GM19463 (cell line): ENCODE measurements around the gene RASAL2.

ENCODE experiments used
- ATAC-seq: cut with Tn5 transposase; IDR thresholded peaks from one replicate; pipeline ENCODE4 v1.9.1; 2021; ENCODE audit warnings: mild to moderate bottlenecking, moderate library complexity; ENCODE audit not compliant: unreplicated experiment

The RASAL2 gene

DNA sequence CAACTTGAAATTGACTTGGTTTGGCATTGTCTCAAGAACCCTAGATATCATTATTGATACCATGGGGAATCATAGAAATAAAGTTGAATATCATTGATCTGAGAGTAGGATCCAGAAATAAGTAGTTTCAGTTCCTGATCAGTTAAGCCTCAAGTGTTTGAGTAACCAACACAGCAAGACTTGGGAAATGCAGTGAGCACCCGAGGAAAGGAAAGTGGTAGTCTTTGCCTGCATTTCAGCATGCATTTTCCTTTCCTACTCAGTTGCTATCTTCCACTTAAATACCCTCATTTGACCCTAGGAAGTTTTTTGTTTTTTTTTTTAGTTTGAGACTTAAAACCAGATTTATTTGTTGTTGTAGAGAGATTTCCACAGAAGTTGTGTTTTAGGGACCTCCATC, 383.9 kb downstream of the RASAL2 start:
- no peak for ATAC-seq

DNA sequence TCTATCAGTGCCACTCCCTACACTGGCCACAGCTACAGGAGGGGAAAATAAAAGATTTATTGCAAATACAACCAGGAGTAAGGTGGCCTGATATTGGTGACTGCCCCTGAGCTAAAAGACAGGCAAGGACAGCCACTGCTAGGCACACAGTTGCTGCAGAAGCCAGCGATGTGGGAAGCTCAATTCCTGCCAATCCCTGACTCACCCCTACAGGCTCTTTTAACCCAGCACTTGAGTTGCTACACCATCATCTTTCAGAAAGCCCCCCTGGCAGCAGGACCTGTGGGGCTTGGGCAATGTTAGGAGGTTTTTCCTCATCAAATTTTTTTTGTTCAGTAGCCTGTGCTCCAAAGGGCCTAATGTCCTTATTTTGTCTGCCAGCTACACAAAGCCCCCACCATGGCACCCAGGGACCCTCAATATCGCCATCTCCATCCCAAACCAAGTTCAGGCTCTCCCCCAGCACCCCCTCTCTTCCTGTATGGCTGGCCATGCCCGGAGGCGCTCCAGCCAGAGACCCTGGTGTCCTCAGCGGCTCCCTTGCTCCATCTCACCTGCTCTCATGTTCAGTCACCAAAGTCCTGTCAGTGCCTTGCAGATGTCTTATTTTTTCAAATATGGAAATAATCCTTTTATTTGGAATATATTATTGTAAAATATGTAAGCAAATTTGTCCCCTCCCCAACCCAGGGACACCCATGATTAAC, 389.5 kb downstream of the RASAL2 start:
- no peak for ATAC-seq

DNA sequence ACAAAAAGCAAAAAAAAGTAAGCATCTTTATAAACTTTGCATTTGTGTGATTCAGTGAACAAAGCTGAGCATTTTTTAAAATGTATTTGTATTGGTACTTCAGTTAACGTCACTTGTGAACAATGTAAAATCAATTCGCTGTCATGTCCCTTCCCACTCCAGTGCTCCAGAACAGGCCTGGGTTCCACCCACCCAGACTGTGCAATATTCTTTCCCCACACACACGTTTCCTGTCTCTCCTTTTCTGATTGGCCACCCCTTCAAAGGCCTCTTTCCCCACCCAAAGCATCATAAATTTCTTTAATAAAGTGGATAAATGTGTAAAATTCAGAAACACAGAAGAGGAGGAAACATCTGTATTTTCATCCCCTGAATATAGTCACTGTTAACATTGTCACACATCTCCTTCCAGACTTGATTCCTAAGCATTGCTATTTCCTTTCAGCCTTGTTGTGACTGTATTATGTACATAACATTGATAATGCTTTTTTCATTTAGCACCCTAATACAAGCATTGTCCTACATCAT, 390.9 kb downstream of the RASAL2 start:
- ATAC-seq = no peak

DNA sequence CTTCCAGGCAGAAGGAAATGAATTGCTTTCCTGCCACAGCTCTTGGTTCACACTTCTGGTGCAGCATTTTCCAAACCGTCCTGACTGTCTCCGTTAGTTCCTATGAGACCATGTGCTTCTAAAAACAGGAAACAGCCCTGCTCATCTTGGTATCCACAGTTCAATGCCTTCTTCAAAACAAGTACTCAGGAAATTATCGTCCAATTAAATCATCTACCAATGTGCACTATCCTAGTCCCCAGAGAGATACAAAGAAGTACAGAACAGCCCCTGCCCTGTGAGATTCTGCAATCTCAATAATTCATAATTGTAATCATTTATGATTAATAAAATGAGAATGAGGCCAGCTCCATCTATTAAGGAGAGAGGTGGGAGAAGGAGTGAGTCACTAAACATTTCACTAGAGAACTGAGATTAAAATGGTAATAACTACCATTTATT, 391.7 kb downstream of the RASAL2 start:
- no peak for ATAC-seq

DNA sequence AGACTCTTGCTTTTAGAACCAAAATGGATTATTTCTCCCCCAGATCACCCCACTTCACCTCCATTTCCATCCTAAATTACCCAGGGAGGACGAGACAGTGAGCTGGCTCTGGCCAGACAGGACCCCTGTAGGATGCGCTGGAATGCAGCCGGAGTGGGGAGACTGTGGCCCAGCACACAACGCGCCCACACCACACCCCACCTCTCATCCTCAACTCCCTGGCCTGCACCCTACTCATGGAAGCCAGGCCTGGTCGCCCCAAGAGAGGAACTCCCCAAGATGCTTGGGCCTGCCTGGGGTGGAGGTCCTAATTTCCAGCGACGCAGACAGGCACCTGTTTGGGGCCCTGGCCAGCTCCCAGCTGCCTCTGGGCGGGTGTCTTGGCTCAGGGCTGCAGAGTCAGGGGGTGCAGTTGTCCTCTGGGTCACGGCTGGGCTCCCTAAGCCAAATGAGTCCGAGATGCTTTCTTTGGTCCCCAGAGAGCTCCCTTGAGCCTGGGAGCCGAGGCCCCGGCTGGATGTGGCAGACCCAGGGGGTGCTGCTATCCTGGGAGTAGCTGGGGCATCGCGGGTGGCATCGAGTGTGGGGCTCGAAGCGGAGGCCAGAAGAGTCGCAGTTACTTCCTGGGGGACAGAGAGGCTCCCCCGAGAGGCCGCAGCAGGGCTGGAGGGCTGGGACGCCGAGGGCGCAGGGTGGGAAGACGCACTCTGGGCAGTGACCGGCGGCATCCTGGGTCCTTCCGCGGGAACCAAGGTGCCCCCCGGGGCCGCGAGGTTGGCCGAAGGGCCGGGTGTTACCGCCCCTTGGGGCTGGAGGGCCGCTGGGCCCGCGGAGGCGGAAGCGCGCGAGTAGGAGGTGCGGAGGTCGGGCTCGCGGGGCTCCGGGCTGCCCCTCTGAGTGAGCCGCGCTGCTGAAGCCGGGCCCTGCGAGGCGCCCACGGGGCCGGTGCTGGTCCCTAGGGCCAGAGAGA, 392.5 kb downstream of the RASAL2 start:
- no peak for ATAC-seq

DNA sequence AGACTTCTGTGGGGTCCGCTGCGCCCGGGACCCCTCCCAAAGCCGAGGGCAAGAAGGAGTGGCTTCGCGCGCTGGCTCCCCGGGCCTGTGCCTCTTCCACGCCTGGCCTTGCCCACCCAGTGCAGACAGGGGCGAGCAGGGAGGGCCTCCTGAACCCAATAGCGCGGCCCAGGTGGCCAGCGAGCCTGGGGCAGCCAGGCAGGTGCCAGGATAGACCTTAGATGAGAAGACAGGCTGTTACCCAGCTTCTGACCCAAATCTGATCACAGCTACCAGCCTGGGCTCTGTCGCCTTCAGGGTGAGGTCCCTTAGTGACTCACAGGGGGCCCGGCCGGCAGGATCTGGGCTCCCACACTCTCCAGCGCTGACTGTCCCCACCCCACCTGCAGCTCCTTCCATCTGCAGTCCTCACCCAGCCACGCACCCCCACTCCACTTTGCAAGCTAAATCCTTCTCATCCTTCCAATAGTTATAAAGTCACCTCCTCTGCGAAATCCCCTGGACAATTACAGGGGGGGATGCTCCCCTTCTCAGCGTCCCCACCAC, 393.2 kb downstream of the RASAL2 start:
- ATAC-seq = no peak

DNA sequence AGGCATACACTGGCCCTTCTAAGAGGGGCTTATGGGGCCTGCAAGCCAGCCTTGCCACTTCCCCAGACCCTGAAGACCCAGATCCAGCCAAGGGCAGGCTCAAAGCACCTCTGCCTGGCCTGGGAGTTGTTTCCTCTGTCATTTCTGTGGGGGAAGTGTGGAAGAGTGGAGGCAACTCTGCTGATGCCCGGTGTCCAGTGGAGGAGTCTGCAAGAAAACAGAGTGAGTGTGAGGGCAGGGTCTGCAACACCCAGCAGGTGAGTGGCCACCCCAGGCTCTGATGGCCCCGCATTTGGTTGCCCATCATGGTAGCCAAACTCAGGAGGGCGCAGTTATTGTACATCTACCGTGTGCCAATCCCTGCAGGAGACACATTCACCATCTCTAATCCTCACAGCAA, 394.5 kb downstream of the RASAL2 start:
- no peak for ATAC-seq

DNA sequence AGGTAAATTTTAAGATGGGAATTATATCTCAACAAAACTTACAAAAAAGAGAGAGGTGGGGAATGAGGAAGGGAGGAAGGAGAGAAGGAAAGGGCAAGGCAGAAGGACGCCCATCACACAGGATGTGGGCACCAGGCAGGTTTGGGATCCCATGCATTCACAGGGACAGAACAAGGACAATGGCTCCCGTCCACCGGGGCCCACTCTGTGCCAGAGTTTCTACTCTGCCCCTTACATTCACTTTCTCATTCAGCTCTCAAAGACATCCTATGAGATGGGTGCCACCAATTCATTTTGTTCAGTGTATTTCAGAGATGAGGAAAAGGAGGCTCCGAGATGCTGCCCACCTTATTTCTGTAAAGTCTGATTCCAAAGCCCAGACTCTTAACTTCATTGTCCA, 395.5 kb downstream of the RASAL2 start:
- no peak for ATAC-seq

DNA sequence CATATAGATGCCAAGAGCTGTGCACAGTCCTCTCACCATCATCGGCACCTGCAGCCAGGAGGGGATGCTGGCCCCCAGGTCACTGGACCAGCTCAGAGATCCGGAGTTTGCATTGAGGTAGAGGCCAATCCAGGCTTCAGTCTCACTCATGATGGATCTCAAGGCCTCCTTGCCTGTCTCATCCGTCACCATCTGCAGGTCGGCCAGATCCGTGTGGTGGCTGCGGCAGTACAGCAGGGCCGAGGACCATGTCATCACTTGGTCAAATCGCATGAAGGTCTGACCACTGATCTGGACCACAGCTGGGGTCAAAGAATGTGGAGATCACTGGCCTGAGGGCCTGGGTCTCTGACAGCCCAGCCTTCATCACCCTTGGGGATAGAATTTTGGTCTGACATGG, 396.2 kb downstream of the RASAL2 start:
- ATAC-seq = no peak

DNA sequence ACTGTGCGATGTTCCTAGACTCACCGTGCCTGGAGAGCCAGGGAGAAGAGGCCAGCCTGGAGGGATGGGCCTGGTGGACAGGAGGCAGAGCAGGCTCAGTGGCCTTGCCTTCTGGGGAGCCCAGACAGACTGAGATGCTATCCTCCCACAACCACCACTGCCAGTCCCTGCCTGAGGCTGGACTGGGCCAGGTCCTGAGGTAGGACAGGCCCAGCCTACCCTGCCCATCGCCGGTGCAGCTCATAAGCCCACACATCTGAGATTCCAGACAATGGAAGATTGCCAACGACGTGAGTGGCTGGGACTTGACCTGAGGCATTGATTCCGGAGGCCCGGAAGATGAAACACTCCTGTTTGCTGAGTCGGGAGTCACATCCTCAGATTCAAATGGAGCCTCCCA, 397.1 kb downstream of the RASAL2 start:
- no peak for ATAC-seq

DNA sequence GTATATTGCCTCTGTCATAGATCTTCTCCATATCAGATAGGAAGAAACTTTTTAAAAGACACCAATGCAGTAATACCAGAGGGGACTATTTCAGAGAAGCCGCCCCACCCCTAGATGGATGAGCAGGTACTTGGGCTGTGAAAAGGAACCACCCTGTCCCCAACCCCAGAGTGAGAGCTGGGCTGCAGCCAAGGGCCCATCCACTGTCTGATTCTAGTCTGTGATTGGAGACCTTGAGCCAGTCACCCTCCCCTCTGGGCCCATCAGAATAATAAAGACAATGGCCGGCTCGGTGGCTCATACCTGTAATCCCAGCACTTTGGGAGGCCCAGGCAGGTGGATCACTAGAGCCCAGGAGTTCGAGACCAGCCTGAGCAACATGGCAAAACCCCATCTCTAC, 397.8 kb downstream of the RASAL2 start:
- no peak for ATAC-seq

DNA sequence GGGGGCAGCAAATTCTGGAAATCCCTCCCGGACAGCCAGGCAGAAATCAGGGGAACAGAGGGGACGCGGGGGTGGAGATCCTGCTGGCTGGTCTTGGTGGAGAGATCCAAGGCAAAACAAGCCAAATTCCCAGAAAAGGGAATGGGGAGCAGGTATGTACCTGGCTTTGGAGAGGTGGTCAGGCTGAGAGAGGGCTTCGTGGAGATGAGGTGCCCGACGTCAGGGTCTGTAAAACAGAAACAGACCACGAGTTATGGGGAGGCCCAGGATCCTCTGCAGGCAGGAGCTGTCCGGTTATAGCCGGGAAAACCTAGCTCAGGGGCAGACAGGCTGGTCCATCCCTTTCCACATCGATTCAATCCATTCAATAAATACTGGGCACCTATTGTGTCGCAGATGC, 398.4 kb downstream of the RASAL2 start:
- no peak for ATAC-seq

DNA sequence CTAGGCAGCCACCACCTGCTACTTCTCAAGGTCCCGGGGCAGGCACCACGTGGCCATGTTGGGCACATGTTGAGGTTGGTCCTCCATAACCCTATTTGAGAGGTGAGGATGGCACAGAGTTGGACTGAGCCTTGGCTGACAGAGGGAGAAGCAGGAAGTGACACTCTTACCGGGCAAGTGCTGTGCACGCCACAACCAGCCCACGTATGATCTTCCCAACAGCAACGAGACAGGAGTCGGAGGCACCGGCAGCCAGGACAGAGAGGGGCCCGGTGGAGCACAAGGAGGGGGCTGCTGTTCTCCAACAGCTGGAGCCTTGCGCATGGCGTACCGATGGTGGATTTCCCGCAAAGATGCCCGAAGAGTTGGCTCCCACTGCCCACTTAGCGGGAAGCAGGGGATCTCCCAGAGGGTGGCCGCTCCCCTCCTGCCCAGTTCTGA, 399.4 kb downstream of the RASAL2 start:
- no peak for ATAC-seq

DNA sequence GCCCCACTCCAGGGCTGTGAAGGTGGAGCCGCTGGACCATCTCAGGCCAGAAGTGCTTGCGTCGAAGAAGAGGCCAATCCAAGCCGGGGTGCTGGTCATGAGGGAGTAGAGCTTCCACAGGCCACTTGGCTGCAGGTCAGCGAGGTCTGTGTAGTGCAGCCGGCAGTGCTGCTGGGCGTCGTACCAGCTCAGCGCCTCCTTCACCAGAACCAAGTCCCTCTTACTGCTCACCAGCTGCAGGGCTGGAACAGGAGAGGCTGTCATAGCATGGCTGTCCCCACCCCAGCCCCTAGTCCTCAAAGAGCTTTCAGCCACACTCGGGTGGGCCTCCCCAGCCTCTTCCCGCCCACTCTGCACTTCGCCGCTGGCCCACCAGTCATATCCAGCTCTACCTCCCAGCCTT, 400.7 kb downstream of the RASAL2 start:
- no peak for ATAC-seq

DNA sequence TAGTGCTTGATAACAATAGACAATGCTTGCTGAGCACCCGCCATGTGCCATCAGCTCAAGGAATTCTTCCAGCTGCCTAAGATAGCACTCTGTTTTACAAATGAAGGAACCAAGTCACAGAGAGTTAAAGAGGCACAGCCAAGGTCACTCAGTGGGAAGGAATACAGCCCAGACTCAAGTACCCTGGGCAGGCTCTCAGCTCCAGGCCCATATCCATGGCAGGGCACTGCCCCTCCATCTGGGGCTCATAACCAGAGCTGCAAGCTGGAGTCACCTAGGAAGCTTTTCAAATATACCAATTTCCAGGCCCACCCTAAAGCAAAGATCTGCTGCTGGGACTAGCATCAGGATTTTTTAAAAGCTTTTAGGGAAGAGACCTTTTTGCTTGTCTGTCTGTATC, 401.3 kb downstream of the RASAL2 start:
- no peak for ATAC-seq

DNA sequence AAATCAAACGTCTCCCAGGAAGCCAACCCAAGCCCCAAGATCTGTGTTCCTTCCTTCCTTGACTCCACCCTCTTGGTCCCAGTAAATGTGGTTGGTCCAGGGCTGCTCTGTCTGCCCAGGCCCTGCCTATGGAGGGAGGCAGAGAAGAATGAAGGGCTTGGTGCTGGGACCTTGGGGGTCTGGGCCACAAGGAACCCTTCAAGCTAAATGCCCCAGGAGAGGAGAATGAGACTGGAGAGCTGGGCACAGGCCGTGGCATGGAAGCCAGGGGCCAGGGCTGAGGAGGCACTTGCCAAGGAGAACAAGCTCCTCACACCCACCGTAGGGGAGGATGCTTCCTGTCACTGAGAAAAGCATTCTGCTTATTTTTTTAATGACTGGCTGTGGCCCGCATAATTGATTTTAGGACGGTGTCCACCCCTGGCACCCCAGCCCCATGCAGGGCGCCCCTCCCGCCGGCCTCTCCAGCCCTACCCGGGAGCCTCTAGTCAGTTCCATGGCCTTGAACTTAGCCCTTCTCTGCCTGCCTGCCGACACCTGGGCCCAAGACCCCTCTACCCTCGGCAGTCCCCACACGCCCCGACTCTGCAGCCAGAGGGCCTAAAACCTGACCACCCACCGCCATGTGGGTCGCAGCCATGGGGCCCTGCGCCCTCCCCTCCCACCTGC, 402.0 kb downstream of the RASAL2 start:
- ATAC-seq = no peak

DNA sequence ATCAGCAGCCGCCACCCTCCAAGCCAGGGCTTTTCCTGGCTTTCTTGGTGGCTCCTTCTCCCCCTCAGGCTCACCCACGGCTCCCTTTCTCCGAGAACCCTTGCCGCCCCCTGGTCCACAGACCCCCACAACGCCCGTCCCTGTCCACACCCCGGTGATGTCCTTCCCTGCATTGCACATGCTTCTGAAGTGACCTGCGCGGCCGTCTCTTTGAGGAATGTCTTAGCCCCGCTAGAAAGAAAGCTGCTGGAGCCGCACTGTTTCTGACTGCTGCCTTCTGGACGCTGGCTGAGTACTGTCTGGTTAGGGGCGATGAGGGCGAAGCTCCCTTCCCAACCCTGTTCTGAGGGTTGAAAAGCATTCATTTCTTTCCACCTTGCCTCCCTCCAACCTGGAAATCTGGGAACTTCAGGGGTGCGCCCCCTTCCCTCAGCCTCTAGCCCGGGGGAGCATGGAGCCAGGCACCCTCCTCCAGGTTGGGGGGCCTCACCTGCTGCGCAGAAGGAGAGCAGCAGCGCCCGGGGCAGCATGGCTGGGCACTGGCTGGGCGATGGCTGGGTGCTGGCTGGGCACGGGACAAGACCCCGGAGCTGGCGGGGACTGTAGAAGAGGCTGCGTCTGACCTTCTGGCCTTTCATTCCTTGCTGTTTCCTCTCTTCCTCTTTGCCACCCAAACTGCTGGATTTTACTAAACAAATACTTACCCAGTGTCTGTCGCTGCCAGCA, 402.7 kb downstream of the RASAL2 start, which contains the start of gene CLEC20A:
Gene CLEC20A (minus strand): TSS at position 555 of the 726 bp plus-strand sequence. CDS start 25 bp downstream, at position 530.
- ATAC-seq = no peak

DNA sequence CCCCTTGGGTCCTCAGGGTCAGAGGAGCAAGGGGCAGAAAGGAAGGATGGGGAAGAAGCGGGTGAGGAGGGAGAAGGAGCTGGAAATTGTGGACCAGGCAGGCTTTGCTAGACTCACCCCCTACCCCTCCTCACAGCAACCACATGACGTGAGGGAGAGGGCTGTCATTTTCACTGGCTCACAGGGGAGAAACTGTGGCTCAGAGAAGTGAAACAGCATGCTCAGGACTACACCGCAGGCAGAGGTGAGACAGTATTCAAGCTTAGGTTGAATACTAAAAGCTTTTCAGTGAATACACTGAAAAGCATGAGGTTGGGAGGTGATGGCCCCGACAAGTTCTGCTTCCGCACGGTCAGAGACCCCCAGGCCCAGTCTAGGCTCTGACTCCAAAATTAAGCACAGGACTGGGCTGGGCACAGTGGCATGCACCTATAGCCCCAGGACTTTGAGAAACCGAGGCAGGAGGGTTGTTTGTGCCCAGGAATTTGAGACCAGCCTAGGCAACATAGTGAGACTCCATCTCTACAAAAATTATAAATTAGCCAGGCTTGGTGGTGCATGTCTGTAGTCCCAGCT, 404.1 kb downstream of the RASAL2 start:
- ATAC-seq = no peak

DNA sequence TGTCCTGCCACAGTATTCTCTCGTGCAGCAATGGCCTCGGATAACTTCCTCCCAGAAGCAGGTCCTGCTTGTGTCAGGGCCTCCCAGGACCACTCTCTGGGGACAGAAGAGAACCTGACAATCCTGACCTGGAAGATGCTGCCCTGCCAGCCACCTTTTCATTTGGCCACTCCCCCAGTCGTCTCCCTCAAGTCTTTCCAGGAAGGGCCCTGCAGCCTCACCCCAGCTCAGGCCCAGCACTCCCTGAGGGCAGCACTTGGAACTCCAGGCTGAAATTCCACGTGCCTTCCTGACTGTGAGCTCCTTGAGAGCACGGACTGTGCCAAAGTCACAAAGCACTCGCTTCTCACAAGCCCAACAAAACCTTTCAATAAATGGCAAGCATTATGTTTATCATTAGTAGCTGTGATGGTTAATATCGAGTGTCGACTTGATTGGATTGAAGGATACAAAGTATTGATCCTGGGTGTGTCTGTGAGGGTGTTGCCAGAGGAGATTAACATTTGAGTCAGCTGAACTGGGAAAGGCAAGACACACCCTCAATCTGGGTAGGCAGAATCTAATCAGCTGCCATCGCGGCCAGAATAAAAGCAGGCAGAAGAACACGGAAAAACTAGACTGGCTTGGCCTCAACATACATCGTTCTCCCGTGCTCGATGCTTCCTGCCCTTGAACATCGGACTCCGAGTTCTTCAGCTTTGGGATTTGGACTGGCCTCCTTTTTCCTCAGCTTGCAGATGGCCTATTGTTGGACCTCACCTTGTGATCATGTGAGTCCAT, 405.2 kb downstream of the RASAL2 start:
- no peak for ATAC-seq
